H1 (cell line): Measurements from ENCODE around the gene RCL1. TPM values are rescaled to one million over a fixed set of nuclear protein-coding genes. Genes with fewer than 3 reads are reported as not detected.

Experiments
- ATF3 ChIP-seq: IDR thresholded peaks from 2 replicates; pipeline ENCODE4 v1.6.1; 2011; ENCODE audit warnings: low read depth, mild to moderate bottlenecking, low read length; ENCODE audit not compliant: insufficient read depth
- CBX5 ChIP-seq: fragments of 300-800, 300-1000 bp; sonication (generic); IDR thresholded peaks from 2 replicates; pipeline ENCODE4 v1.7.1; 2016; ENCODE audit warnings: antibody characterized with exemption, low read length, low read depth
- EGR1 ChIP-seq: IDR thresholded peaks from 2 replicates; pipeline ENCODE4 v1.6.1; 2011; ENCODE audit warnings: low read depth, low read length, borderline replicate concordance
- GTF2F1 ChIP-seq: IDR thresholded peaks from 2 replicates; pipeline ENCODE4 v1.6.1; 2012; ENCODE audit warnings: low read depth, low read length, improper control_type of control experiment, borderline replicate concordance
- HDAC2 ChIP-seq, 2 experiments: fragments of 300-600 bp in 1 of 2; sonication (generic) in 1 of 2; IDR thresholded peaks; 2 replicates each; pipeline ENCODE4 v1.6.1; 2011 to 2012; ENCODE audit warnings: low read depth in 2 of 2, low read length in 2 of 2, mild to moderate bottlenecking in 2 of 2, moderate library complexity in 2 of 2, borderline replicate concordance in 1 of 2, inconsistent platforms in 1 of 2
- KDM4A ChIP-seq: IDR thresholded peaks from one replicate; pipeline ENCODE4 v1.7.1; 2012; ENCODE audit warnings: low read depth, mild to moderate bottlenecking, moderate library complexity, low read length, inconsistent platforms; ENCODE audit not compliant: severe bottlenecking
- POU5F1 ChIP-seq: IDR thresholded peaks from 2 replicates; pipeline ENCODE4 v1.6.1; 2011; ENCODE audit warnings: low read depth, mild to moderate bottlenecking, low read length, moderate library complexity
- SUZ12 ChIP-seq: fragments of 200-600 bp; sonication (generic); IDR thresholded peaks from 2 replicates; pipeline ENCODE4 v1.6.1; 2012; ENCODE audit warnings: mild to moderate bottlenecking, inconsistent platforms, low read length, moderate library complexity, mixed read lengths
- TAF1 ChIP-seq: IDR thresholded peaks from 2 replicates; pipeline ENCODE4 v1.6.1; 2011; ENCODE audit warnings: mild to moderate bottlenecking, low read depth, low read length
- TEAD4 ChIP-seq: IDR thresholded peaks from 2 replicates; pipeline ENCODE4 v1.6.1; 2012; ENCODE audit warnings: low read depth, low read length, inconsistent platforms, mixed read lengths
- ZNF274 ChIP-seq: IDR thresholded peaks from 2 replicates; pipeline ENCODE4 v1.7.0; 2012; ENCODE audit warnings: low read length, borderline replicate concordance; ENCODE audit errors: extremely low read depth
- polyA plus RNA-seq, 7 experiments: library from polyadenylated mRNA; depleted of rRNA in 3 of 7; stranded (reverse) in 5 of 7; unstranded in 2 of 7; fragments of >200 nt in 5 of 7; fragments of 200-250 nt in 2 of 7; gene quantifications; 1 replicate in 5 of 7; 2 replicates in 1 of 7; 4 replicates in 1 of 7; pipeline versions ENCODE4 v1.2.1 to v1.2.3, GENCODE V29; 2011 to 2013; ENCODE audit warnings: missing spikeins in 2 of 7, mixed read lengths in 2 of 7
- total RNA-seq: library from RNA; stranded (reverse); fragmentation: NEBNext Ultra II Directional; extraction: Animal tissue kit (Norgen Biotek cat#: 25700); gene quantifications from 2 replicates; pipeline ENCODE4 v1.2.1, GENCODE V29; 2021
- TF ChIP-seq, protein P1 (sequence below): fragments of 300-600 bp; sonication (generic); IDR thresholded peaks from 2 replicates; pipeline ENCODE4 v1.7.1; 2012; ENCODE audit warnings: low read length, moderate library complexity, mild to moderate bottlenecking, inconsistent platforms; ENCODE audit not compliant: insufficient replicate concordance

Gene RCL1
- total and polyA plus RNA-seq, 2 of the 8 experiments (the other 6 are each of a cell fraction or from before 2014, with no cell fraction given) = 21.0 to 29.5 TPM

- TF ChIP-seq, protein P1, sequence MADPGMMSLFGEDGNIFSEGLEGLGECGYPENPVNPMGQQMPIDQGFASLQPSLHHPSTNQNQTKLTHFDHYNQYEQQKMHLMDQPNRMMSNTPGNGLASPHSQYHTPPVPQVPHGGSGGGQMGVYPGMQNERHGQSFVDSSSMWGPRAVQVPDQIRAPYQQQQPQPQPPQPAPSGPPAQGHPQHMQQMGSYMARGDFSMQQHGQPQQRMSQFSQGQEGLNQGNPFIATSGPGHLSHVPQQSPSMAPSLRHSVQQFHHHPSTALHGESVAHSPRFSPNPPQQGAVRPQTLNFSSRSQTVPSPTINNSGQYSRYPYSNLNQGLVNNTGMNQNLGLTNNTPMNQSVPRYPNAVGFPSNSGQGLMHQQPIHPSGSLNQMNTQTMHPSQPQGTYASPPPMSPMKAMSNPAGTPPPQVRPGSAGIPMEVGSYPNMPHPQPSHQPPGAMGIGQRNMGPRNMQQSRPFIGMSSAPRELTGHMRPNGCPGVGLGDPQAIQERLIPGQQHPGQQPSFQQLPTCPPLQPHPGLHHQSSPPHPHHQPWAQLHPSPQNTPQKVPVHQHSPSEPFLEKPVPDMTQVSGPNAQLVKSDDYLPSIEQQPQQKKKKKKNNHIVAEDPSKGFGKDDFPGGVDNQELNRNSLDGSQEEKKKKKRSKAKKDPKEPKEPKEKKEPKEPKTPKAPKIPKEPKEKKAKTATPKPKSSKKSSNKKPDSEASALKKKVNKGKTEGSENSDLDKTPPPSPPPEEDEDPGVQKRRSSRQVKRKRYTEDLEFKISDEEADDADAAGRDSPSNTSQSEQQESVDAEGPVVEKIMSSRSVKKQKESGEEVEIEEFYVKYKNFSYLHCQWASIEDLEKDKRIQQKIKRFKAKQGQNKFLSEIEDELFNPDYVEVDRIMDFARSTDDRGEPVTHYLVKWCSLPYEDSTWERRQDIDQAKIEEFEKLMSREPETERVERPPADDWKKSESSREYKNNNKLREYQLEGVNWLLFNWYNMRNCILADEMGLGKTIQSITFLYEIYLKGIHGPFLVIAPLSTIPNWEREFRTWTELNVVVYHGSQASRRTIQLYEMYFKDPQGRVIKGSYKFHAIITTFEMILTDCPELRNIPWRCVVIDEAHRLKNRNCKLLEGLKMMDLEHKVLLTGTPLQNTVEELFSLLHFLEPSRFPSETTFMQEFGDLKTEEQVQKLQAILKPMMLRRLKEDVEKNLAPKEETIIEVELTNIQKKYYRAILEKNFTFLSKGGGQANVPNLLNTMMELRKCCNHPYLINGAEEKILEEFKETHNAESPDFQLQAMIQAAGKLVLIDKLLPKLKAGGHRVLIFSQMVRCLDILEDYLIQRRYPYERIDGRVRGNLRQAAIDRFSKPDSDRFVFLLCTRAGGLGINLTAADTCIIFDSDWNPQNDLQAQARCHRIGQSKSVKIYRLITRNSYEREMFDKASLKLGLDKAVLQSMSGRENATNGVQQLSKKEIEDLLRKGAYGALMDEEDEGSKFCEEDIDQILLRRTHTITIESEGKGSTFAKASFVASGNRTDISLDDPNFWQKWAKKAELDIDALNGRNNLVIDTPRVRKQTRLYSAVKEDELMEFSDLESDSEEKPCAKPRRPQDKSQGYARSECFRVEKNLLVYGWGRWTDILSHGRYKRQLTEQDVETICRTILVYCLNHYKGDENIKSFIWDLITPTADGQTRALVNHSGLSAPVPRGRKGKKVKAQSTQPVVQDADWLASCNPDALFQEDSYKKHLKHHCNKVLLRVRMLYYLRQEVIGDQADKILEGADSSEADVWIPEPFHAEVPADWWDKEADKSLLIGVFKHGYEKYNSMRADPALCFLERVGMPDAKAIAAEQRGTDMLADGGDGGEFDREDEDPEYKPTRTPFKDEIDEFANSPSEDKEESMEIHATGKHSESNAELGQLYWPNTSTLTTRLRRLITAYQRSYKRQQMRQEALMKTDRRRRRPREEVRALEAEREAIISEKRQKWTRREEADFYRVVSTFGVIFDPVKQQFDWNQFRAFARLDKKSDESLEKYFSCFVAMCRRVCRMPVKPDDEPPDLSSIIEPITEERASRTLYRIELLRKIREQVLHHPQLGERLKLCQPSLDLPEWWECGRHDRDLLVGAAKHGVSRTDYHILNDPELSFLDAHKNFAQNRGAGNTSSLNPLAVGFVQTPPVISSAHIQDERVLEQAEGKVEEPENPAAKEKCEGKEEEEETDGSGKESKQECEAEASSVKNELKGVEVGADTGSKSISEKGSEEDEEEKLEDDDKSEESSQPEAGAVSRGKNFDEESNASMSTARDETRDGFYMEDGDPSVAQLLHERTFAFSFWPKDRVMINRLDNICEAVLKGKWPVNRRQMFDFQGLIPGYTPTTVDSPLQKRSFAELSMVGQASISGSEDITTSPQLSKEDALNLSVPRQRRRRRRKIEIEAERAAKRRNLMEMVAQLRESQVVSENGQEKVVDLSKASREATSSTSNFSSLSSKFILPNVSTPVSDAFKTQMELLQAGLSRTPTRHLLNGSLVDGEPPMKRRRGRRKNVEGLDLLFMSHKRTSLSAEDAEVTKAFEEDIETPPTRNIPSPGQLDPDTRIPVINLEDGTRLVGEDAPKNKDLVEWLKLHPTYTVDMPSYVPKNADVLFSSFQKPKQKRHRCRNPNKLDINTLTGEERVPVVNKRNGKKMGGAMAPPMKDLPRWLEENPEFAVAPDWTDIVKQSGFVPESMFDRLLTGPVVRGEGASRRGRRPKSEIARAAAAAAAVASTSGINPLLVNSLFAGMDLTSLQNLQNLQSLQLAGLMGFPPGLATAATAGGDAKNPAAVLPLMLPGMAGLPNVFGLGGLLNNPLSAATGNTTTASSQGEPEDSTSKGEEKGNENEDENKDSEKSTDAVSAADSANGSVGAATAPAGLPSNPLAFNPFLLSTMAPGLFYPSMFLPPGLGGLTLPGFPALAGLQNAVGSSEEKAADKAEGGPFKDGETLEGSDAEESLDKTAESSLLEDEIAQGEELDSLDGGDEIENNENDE = no peak
- TF ChIP-seq KDM4A = no peak
- TF ChIP-seq ZNF274 = no peak
- no peak for TF ChIP-seq POU5F1
- no peak for TF ChIP-seq ATF3
- TF ChIP-seq SUZ12 = no peak
- no peak for TF ChIP-seq TEAD4
- no peak for TF ChIP-seq GTF2F1
- TF ChIP-seq HDAC2 (IDR thresholded peaks at IDR 0.05; ENCODE audit: borderline replicate concordance in 1 of 2, low read depth in 2 of 2, low read length in 2 of 2) = no peak
- no peak for TF ChIP-seq CBX5
- TF ChIP-seq EGR1 = no peak
- no peak for TF ChIP-seq TAF1
- TF ChIP-seq, all 59 proteins: peak for 0
Observed at GRCh38 chr9:4902135-4902475, 109.4 kb downstream of the RCL1 start (continued).
